Chondrocyte (in vitro differentiated cells): ENCODE measurements around the gene APOL1. TPM values are rescaled to one million over a fixed set of nuclear protein-coding genes. Genes with fewer than 3 reads are reported as not detected.
A peak's percentile ranks its signal among the peaks of the same experiment; 100 is the strongest.

ENCODE experiments used
- DNase-seq: peaks from one replicate; pipeline ENCODE4 v3.0.0; 2021; ENCODE audit warnings: mixed read lengths, low spot score
- H3K27ac Mint-ChIP-seq: one replicate; pipeline ENCODE4 v1.8.0; 2021; ENCODE audit warnings: mild to moderate bottlenecking, moderate library complexity, mixed read lengths; ENCODE audit not compliant: unreplicated experiment
- H3K27me3 Mint-ChIP-seq: 2 replicates; pipeline ENCODE4 v1.8.0; 2021; ENCODE audit warnings: low read depth, mixed read lengths
- H3K36me3 Mint-ChIP-seq: 2 replicates; pipeline ENCODE4 v1.8.0; 2021; ENCODE audit warnings: low read depth, mixed read lengths
- H3K4me1 Mint-ChIP-seq: 2 replicates; pipeline ENCODE4 v1.8.0; 2021; ENCODE audit warnings: low read depth, mild to moderate bottlenecking, mixed read lengths
- H3K4me3 Mint-ChIP-seq: one replicate; pipeline ENCODE4 v1.8.0; 2021; ENCODE audit warnings: mild to moderate bottlenecking, moderate library complexity, mixed read lengths; ENCODE audit not compliant: unreplicated experiment
- H3K9me3 Mint-ChIP-seq: 2 replicates; pipeline ENCODE4 v1.8.0; 2021; ENCODE audit warnings: low read depth, mixed read lengths
- total RNA-seq: library from RNA; stranded (reverse); gene quantifications from 3 replicates; pipeline ENCODE4 v1.2.1, GENCODE V29; 2021
- TF ChIP-seq, protein P1 (sequence below): fragments of 200-600 bp; sonication (generic); IDR thresholded peaks from 2 replicates; pipeline ENCODE4 v1.5.0; 2021; ENCODE audit warnings: antibody characterized with exemption, mild to moderate bottlenecking, moderate library complexity

APOL1 gene
- total RNA-seq, 1 donor from 2014 or later, result 16.9 TPM

DNA sequence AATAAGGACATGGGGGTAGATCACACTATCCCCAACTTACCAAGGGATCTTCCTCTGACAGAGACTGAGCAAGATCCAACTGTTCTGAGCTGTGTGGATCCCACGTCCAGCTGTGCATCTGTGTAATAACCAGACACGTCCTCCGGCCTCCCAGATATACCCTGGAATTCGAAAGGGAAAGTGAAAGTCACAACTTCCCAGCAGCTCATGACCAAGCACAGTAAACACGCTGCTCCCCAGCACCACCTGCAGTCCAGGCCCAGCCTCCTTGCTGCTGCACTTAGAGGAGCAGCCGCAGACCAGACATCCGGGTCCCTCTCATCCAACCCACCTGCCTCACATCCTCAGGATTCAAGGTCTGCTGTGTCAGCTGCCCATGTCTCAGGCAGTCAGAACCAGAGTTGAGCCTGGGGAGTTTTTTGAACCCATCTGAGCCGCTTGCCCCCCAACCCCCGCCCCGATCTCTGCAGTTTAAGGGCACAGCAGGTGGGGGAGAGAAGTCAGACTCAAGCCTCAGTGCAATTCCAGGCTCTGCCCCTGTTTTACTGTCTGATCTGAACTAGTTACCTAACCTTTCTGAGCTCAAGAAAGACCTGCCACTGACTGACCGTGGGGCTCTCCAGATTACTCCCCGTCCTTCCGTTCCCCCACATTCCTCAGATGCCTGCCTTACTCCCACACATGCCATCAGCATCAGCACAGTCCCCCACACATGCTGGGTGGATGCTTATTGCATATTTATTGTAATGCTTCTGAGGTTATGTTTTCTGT lies 13.3 kb upstream of the APOL1 start, which contains the start of gene APOL2:
Gene APOL2, minus strand, starts transcription at position 127 of the 771 bp plus-strand sequence. CDS start 6,365 bp downstream, outside the sequence.
- H3K36me3 Mint-ChIP-seq, result peaks cover 20% of the 10 kb centered on the region
- peak within 1 kb of the TSS; percentile 97 for H3K27ac Mint-ChIP-seq
- H3K27me3 Mint-ChIP-seq, result no peaks in the 10 kb centered on the region
- H3K4me3 Mint-ChIP-seq, result peak within 1 kb of the TSS; percentile 95
- TF ChIP-seq, protein P1, sequence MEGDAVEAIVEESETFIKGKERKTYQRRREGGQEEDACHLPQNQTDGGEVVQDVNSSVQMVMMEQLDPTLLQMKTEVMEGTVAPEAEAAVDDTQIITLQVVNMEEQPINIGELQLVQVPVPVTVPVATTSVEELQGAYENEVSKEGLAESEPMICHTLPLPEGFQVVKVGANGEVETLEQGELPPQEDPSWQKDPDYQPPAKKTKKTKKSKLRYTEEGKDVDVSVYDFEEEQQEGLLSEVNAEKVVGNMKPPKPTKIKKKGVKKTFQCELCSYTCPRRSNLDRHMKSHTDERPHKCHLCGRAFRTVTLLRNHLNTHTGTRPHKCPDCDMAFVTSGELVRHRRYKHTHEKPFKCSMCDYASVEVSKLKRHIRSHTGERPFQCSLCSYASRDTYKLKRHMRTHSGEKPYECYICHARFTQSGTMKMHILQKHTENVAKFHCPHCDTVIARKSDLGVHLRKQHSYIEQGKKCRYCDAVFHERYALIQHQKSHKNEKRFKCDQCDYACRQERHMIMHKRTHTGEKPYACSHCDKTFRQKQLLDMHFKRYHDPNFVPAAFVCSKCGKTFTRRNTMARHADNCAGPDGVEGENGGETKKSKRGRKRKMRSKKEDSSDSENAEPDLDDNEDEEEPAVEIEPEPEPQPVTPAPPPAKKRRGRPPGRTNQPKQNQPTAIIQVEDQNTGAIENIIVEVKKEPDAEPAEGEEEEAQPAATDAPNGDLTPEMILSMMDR, result peak; percentile 82
- H3K9me3 Mint-ChIP-seq, result peaks cover 6% of the 10 kb centered on the region
- peaks cover 71% of the 10 kb centered on the region for H3K4me1 Mint-ChIP-seq
- no peak for DNase-seq

DNA sequence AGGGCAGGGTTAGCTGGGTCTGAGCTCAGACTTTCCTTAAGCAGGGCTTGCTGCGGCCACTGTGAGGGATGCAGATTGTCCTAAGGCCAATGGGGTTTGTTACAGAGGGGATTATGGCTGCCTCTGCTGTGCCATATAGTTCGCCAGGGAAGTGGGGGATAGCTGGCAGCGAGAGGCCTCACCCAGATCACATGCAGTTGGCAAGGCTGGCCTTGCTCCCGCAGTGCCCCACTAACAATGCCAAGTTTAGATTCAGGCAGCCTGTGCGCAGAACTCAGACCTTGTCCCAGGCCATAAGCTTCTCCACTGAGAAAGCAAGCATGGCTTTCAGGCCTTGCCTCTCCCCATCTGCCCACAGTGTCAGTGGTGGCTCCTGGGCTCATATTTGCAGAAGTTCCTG lies 8.9 kb upstream of the APOL1 start:
- Mint-ChIP-seq H3K27ac (peak overlapping the region; percentile 92), H3K9me3 (peaks cover 10% of the 10 kb centered on the region), H3K4me1 (peaks cover 47% of the 10 kb centered on the region), H3K27me3 (no peaks in the 10 kb centered on the region), H3K4me3 (no peak overlapping the region), H3K36me3 (peaks cover 4% of the 10 kb centered on the region)
- DNase-seq, result no peak
- TF ChIP-seq, protein P1, result no peak

DNA sequence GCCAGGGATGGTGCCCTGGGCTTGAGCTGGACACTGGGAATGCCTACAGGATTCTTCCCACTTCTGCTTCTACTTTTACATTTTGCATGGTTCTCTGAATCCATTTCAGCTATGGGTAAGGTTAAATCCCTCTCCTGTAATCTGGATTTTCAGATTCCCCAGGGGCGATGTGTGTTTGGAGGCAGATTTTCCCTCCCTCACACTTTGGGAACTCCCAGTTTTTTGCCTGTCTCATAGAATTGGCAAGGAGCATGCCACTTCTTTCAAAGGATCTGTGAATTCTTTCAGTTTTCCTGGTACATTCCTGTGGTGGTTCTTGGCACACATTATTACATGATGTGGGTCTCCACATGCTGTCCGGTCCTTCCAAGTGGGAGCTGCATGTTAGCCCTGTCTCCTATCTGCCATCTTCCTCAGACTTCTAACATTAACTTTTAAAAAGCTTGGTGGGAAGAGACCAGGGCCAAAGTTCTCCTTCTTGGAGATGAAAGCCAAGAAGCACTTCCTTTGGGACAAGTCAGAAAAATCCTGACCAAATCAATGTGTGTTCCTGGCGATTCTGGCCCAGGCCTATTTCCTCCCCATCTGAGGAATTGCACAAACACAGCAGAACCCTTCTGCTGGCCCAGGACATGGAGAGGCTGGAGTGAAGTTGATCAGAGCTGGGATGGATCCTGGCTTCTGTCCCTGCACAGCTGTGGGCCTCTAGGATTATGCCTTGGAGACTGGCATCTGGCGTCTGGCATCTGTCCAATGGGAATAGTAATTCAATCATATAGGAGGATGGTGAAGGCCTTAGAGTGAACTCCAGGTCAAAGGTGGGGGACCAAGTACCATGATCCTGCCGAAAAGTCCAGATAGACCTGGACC lies 8.2 kb upstream of the APOL1 start:
- H3K27ac Mint-ChIP-seq, result peak overlapping the region; percentile 92
- DNase-seq, result no peak
- peaks cover 13% of the 10 kb centered on the region for H3K9me3 Mint-ChIP-seq
- no peaks in the 10 kb centered on the region for H3K27me3 Mint-ChIP-seq
- TF ChIP-seq, protein P1, result no peak
- H3K36me3 Mint-ChIP-seq, result peaks cover 3% of the 10 kb centered on the region
- H3K4me1 Mint-ChIP-seq, result peaks cover 45% of the 10 kb centered on the region
- no peak overlapping the region for H3K4me3 Mint-ChIP-seq

DNA sequence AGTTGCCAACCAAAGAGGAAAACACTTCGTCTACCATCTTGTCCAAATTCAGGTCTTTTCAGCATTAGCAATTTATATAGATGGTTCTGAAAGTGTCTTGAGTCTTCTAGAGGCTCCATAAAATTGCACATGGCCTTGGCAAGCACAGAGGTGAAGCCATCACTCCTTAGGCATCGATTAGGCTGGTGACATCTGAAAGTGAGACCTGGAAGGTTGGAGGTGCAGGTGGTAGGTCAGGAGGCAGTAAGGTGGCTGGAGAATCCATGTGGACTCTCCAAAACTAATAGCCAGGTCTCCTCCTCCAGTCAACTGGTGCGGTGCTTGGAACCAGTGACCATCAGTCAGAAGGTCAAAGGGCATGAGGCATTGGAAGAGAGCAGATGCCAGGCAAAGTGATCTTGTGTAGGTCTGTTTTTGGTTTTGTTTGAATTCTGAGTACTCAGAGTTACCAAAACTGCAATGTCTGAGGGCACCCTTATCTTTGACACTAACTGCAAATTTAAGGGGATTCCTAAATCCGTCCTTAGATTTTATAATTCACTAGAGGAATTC lies 7.1 kb upstream of the APOL1 start:
- Mint-ChIP-seq H3K4me3 (no peak overlapping the region), H3K4me1 (peaks cover 47% of the 10 kb centered on the region), H3K9me3 (peaks cover 13% of the 10 kb centered on the region), H3K27me3 (no peaks in the 10 kb centered on the region), H3K36me3 (peaks cover 3% of the 10 kb centered on the region), H3K27ac (no peak overlapping the region)
- TF ChIP-seq, protein P1, result no peak
- no peak for DNase-seq

DNA sequence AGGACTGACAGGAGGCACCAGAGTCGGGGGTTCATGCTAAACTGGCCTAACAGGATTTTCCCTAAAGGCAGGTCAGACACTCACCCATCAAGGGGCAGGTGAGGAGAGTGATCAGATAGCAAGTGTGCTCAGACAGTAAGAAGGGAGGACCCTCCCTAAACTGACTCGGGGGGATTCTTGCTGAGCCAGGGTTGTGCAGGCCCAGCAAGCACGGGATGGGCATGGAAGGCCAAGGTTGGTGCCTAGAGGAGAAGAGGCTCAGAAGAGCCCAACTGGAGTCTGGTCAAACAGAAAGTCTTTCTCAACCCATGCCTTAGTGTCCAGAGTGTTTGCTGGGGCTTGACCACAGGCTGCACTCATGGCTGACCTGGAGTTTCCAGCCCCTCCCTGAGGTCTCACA lies 6.2 kb upstream of the APOL1 start:
- Mint-ChIP-seq H3K4me3 (no peak overlapping the region), H3K4me1 (peaks cover 52% of the 10 kb centered on the region), H3K27me3 (no peaks in the 10 kb centered on the region), H3K36me3 (peaks cover 3% of the 10 kb centered on the region), H3K27ac (no peak overlapping the region), H3K9me3 (peaks cover 13% of the 10 kb centered on the region)
- DNase-seq, result no peak
- TF ChIP-seq, protein P1, result no peak
